GM12872 (cell line): ENCODE measurements around the gene TRIM23.

Experiments
- TF ChIP-seq, protein P1 (sequence below): IDR thresholded peaks from 3 replicates; pipeline ENCODE4 v1.5.1; 2011; ENCODE audit warnings: low read depth, mild to moderate bottlenecking, low read length, moderate library complexity; ENCODE audit not compliant: insufficient read depth

Gene TRIM23

GRCh38 chr5:65544473-65544872 lies 79.7 kb downstream of the TRIM23 start:
- TF ChIP-seq, protein P1, sequence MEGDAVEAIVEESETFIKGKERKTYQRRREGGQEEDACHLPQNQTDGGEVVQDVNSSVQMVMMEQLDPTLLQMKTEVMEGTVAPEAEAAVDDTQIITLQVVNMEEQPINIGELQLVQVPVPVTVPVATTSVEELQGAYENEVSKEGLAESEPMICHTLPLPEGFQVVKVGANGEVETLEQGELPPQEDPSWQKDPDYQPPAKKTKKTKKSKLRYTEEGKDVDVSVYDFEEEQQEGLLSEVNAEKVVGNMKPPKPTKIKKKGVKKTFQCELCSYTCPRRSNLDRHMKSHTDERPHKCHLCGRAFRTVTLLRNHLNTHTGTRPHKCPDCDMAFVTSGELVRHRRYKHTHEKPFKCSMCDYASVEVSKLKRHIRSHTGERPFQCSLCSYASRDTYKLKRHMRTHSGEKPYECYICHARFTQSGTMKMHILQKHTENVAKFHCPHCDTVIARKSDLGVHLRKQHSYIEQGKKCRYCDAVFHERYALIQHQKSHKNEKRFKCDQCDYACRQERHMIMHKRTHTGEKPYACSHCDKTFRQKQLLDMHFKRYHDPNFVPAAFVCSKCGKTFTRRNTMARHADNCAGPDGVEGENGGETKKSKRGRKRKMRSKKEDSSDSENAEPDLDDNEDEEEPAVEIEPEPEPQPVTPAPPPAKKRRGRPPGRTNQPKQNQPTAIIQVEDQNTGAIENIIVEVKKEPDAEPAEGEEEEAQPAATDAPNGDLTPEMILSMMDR, result no peak

DNA sequence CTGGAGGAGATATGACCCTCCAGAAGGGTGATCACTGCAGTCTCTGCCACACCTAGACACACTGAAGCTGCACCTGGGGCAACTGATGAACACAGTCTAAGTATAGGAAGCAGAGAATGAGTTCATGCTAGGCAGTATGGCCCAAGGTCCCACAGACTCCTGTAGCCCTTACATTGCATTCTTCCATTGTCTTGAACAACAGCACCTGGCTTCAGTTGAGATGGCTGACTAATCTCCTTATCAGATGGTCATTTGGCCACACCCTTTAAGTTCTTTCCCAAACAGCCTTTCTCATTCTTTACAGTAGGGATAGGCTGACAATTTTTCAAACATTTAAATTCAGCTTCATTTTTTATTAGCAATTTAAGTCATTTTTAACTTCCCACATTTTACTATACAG lies 84.3 kb downstream of the TRIM23 start:
- TF ChIP-seq, protein P1, result no peak
